Kidney epithelial cell (primary cell): ENCODE measurements around the gene ANKRD39. TPM values are rescaled to one million over a fixed set of nuclear protein-coding genes. Genes with fewer than 3 reads are reported as not detected.

Experiments used
- DNase-seq: peaks from one replicate; pipeline ENCODE4 v3.0.0-alpha.2; 2010; ENCODE audit warnings: low read depth
- H3K27me3 ChIP-seq: 2 replicates; pipeline ENCODE4 v1.6.0; 2011; ENCODE audit warnings: low read length; ENCODE audit not compliant: control insufficient read depth, insufficient read depth
- H3K36me3 ChIP-seq: 2 replicates; pipeline ENCODE4 v1.5.1; 2011; ENCODE audit warnings: low read length; ENCODE audit not compliant: control insufficient read depth, insufficient read depth
- H3K4me3 ChIP-seq: 2 replicates; pipeline ENCODE4 v1.5.1; 2011; ENCODE audit warnings: low read depth, mild to moderate bottlenecking, control low read depth, low read length
- CTCF ChIP-seq: IDR thresholded peaks from 2 replicates; pipeline ENCODE4 v1.5.1; 2011; ENCODE audit warnings: mild to moderate bottlenecking, moderate library complexity, low read length, control low read depth, inconsistent platforms; ENCODE audit not compliant: insufficient read depth, poor library complexity, severe bottlenecking
- total RNA-seq: library from RNA; depleted of rRNA; stranded (reverse); fragments of >200 nt; gene quantifications from 2 replicates; pipeline ENCODE4 v1.2.3, GENCODE V29; 2015

The ANKRD39 gene
- total RNA-seq, 1 donor from 2014 or later = 27.3 TPM

GRCh38 chr2:96844405-96844808 lies 13.4 kb downstream of the ANKRD39 start:
- DNase-seq = no peak
- Histone ChIP-seq H3K27me3 (no peaks in the 10 kb centered on the region), H3K4me3 (no peak overlapping the region), H3K36me3 (no peaks in the 10 kb centered on the region)
- no peak for TF ChIP-seq CTCF

- no peak for TF ChIP-seq CTCF
Observed at GRCh38 chr2:96843538-96844268, 14.1 kb downstream of the ANKRD39 start, which contains the start of gene ANKRD23. TSS of gene ANKRD23 (minus strand) at chr2:96844021. CDS start at chr2:96843992, 29 bp downstream.

GRCh38 chr2:96842600-96842999 lies 15.2 kb downstream of the ANKRD39 start:
- TF ChIP-seq CTCF = no peak
- DNase-seq = no peak
- no peak overlapping the region for H3K4me3 ChIP-seq
- no peaks in the 10 kb centered on the region for H3K27me3 ChIP-seq
- no peaks in the 10 kb centered on the region for H3K36me3 ChIP-seq

More at GRCh38 chr2:96843538-96844268, 14.1 kb downstream of the ANKRD39 start, which contains the start of gene ANKRD23:
- Histone ChIP-seq H3K27me3 (no peaks in the 10 kb centered on the region), H3K4me3 (no peak within 1 kb of the TSS), H3K36me3 (no peaks in the 10 kb centered on the region)
- DNase-seq = no peak

GRCh38 chr2:96841701-96842495 lies 15.9 kb downstream of the ANKRD39 start:
- no peaks in the 10 kb centered on the region for H3K27me3 ChIP-seq
- no peak for TF ChIP-seq CTCF
- DNase-seq = no peak
- H3K36me3 ChIP-seq = no peaks in the 10 kb centered on the region
- no peak overlapping the region for H3K4me3 ChIP-seq

GRCh38 chr2:96839875-96840850 lies 17.7 kb downstream of the ANKRD39 start:
- Histone ChIP-seq H3K36me3 (no peaks in the 10 kb centered on the region), H3K4me3 (no peak overlapping the region), H3K27me3 (no peaks in the 10 kb centered on the region)
- no peak for TF ChIP-seq CTCF
- no peak for DNase-seq
